Pancreas (tissue), 10 donors: ENCODE results near the gene CSNK1E. TPM values are rescaled to one million over a fixed set of nuclear protein-coding genes. Genes with fewer than 3 reads are reported as not detected.

ENCODE experiments used
- ATAC-seq, 4 donors: fragments of 200-7000 bp; cut with Tn5 transposase; one replicate each; pipeline versions ENCODE4 v1.8.0 to v1.9.1; 2020; ENCODE audit warnings: mild to moderate bottlenecking in 4 of 4, moderate library complexity in 4 of 4
- DNase-seq, 6 donors: peaks; one replicate each; pipeline ENCODE4 v3.0.0-alpha.2; 2020
- FAIRE-seq: peaks from 2 replicates; lab custom pipeline; 2012; peaks lifted over from hg19 to GRCh38; lab: Jason Lieb, UNC
- H3K27ac ChIP-seq, 4 donors: fragments of 200-600 bp; sonication (generic); 1 replicate in 3 of 4; 2 replicates in 1 of 4; pipeline versions ENCODE4 v1.5.0 to v1.8.0; 2020
- H3K27me3 ChIP-seq, 4 donors: fragments of 200-600 bp; one replicate each; pipeline ENCODE4 v1.8.0; 2021
- H3K36me3 ChIP-seq, 3 donors: fragments of 200-600 bp; sonication (generic) in 1 of 3; one replicate each; pipeline versions ENCODE4 v1.5.0 to v1.8.0; 2020 to 2021
- H3K4me1 ChIP-seq, 3 donors: fragments of 200-600 bp; one replicate each; pipeline ENCODE4 v1.8.0; 2021
- H3K4me3 ChIP-seq, 4 donors: fragments of 200-600 bp; sonication (generic) in 2 of 4; one replicate each; pipeline versions ENCODE4 v1.5.0 to v1.8.0; 2020 to 2021
- H3K9me3 ChIP-seq, 4 donors: fragments of 200-600 bp; one replicate each; pipeline ENCODE4 v1.8.0; 2021
- CTCF ChIP-seq, 4 donors: fragments of 200-600 bp; sonication (generic) in 3 of 4; IDR thresholded peaks; one replicate each; pipeline versions ENCODE4 v1.5.0 to v1.8.0; 2021; ENCODE audit warnings: antibody characterized with exemption in 4 of 4
- WGBS, 2 donors: extraction: QIAGEN DNeasy Blood & Tissue Kit; methylation state at CpG; one replicate each; pipeline ENCODE4 v1.1.7; 2013; 5-methylcytosine and 5-hydroxymethylcytosine counted together
- intact Hi-C, 3 donors: fragments of 100-400 bp; cut with DNase I; formaldehyde crosslinking; loops; one replicate each; pipeline versions ENCODE4 v1.11.1 to v1.14.2; 2022
- polyA plus RNA-seq, 2 donors: library from polyadenylated mRNA; stranded (reverse); fragments of 200-250 nt; gene quantifications; one replicate each; pipeline ENCODE4 v1.2.3, GENCODE V29; 2013
- total RNA-seq, 6 donors: library from RNA; stranded (reverse); fragmentation: NEBNext Ultra II Directional in 4 of 6; extraction: Animal tissue kit (Norgen Biotek cat#: 25700) in 4 of 6; gene quantifications; one replicate each; pipeline versions ENCODE4 v1.2.1 to v1.2.4, GENCODE V29; 2021 to 2023
- donor health status: healthy with polysubstance abuse.
- donor health status: DM: no; HTN: no; CAD: no; lungs with moderate emphysema.
- donor health status: DM: no; HTN: no; CAD: no.
- donor health status: control.
- donor health status: control.
- donor health status: Bipolar disorder and iron deficiency.
- donor health status: DM: yes; HTN: yes; CAD: no.
- donor health status: DM: no; HTN: no; CAD: no.
- donor health status: DM: no; HTN: no; CAD: no.
- donor health status: DM: yes; HTN: yes; CAD: no.

CSNK1E gene
- total and polyA plus RNA-seq, 8 donors, result 52.7 to 115 (median 61.7) TPM

DNA sequence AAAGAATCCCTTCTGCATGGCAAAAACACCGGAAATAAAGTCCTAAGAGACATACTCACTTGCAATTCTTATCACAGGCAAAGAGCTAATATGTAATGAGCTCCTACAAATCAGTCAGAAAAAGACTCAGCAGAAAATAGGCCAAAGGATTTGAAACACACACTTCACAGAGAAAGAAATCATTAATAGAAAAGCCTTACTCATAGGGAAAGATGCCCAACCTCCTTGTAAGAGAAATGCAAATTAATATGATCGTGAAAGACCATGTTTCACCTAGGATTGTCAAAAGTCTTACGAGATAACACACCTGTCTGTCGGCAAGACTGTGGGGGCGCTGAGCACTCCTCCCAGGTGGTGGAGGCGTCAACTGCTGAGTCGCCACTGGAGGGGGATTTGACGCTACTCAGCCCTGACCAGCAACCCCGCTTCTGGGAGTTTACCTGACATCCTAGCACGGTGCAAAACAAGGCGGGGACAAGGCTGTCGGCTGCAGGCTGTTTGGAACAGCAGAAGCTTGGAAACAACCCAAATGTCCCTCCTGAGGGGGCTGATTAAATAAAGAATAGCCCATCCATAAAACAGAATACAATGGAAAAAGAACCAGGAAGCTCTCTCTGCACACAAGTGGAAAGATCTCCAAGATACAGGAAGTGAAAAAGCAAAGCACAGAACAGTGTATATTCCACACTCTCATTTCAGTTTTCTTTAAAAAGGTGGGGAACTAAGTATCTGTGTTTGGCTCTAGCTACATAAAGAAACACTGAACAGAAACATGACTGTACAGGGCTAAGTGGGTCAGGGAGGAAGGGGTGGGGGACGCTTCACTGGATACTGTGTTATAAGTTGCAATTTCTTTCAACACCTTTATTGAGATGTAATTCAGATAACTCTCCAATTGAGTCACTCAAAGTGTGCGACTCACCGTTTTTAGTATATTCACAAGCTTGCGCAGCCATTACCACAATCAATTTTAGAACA lies 11.5 kb downstream of the CSNK1E start:
- DNase-seq, result no peak
- WGBS, 2 donors, result 25 to 27% methylated on average over 16 of the region's 16 CpGs
- ATAC-seq, result peak; percentile 44 to 65 (median 56)
- Histone ChIP-seq H3K9me3 (no peaks in the 10 kb centered on the region), H3K27ac (peak overlapping the region in 3 of 4 donors; percentile 55 to 69 (median 57)), H3K36me3 (peaks cover 3 to 24% (median 7%) of the 10 kb centered on the region in 3 donors), H3K27me3 (no peaks in the 10 kb centered on the region), H3K4me1 (peaks cover 21 to 25% (median 25%) of the 10 kb centered on the region in 3 donors), H3K4me3 (peak overlapping the region in 1 of 4 donors; percentile 5)
- TF ChIP-seq CTCF (IDR thresholded peaks at IDR 0.05), result no peak
- intact Hi-C loops, result no loop called here
- peak; percentile 26 for FAIRE-seq

- TF ChIP-seq CTCF (IDR thresholded peaks at IDR 0.05), result no peak
- FAIRE-seq (no peak), ATAC-seq (peak in 1 of 4 donors; percentile 12), DNase-seq (no peak)
- H3K27me3 ChIP-seq, result no peaks in the 10 kb centered on the region
- H3K4me1 ChIP-seq, result peaks cover 14 to 21% (median 20%) of the 10 kb centered on the region in 3 donors
- H3K36me3 ChIP-seq, result peaks cover 3 to 36% (median 19%) of the 10 kb centered on the region in 3 donors
- 87 to 90% methylated on average over 13 of the region's 13 CpGs for WGBS, 2 donors
- H3K27ac ChIP-seq, result peak overlapping the region in 1 of 4 donors; percentile 57
- H3K9me3 ChIP-seq, result no peaks in the 10 kb centered on the region
- H3K4me3 ChIP-seq, result no peak overlapping the region
- intact Hi-C loops, result no loop called here
Observed at GRCh38 chr22:38304526-38304925, 12.7 kb downstream of the CSNK1E start.

- DNase-seq (no peak), ATAC-seq (no peak), FAIRE-seq (no peak)
- H3K27me3 ChIP-seq, result no peaks in the 10 kb centered on the region
- peaks cover 3 to 42% (median 25%) of the 10 kb centered on the region in 3 donors for H3K36me3 ChIP-seq
- H3K4me3 ChIP-seq, result no peak overlapping the region
- peaks cover 20 to 23% (median 20%) of the 10 kb centered on the region in 3 donors for H3K4me1 ChIP-seq
- peak overlapping the region in 1 of 4 donors; percentile 11 for H3K27ac ChIP-seq
- intact Hi-C loops, result no loop called here
- H3K9me3 ChIP-seq, result no peaks in the 10 kb centered on the region
- WGBS, 2 donors, result 75 to 85% methylated on average over 5 of the region's 5 CpGs
- TF ChIP-seq CTCF (IDR thresholded peaks at IDR 0.05), result no peak
Observed at GRCh38 chr22:38303974-38304373, 13.3 kb downstream of the CSNK1E start.

DNA sequence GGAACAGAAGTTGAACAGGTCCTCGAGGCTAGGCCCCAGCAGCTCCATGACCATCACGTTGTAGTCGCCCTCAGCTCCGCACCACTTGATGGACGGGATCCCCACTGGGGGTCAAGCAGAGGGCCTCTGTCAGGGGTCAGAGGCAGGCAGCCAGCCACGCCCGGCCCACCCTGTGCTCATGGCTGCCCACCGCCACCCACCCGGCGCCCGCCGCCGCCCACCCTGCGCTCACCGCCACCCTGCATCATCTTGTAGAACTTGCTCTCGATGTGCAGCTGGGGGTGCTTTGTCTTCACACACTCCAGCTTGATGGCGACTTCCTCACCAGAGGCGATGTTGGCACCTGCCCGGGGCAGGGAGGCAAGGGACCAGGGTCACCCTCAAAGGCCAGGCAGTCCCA lies 14.3 kb downstream of the CSNK1E start:
- no peaks in the 10 kb centered on the region for H3K27me3 ChIP-seq
- H3K27ac ChIP-seq, result no peak overlapping the region
- intact Hi-C loops, result no loop called here
- H3K9me3 ChIP-seq, result no peaks in the 10 kb centered on the region
- DNase-seq (no peak), FAIRE-seq (no peak), ATAC-seq (no peak)
- 93 to 95% methylated on average over 19 of the region's 19 CpGs for WGBS, 2 donors
- no peak overlapping the region for H3K4me3 ChIP-seq
- H3K36me3 ChIP-seq, result peaks cover 3 to 52% (median 31%) of the 10 kb centered on the region in 3 donors
- H3K4me1 ChIP-seq, result peaks cover 20 to 25% (median 24%) of the 10 kb centered on the region in 3 donors
- no peak for TF ChIP-seq CTCF (IDR thresholded peaks at IDR 0.05)
